PC-9 (cell line): ENCODE measurements around the gene TMEM266.

Experiments used
- EZH2 ChIP-seq: fragments of 200-600 bp; sonication (generic); IDR thresholded peaks from 2 replicates; pipeline ENCODE4 v1.8.0; 2017; ENCODE audit warnings: antibody characterized with exemption, low read depth
- TF ChIP-seq, protein P1 (sequence below): fragments of 200-600 bp; sonication (generic); conservative IDR thresholded peaks from 2 replicates; pipeline ENCODE4 v1.6.1; 2017; ENCODE audit warnings: mixed run types, antibody characterized with exemption, mild to moderate bottlenecking, moderate library complexity

DNA sequence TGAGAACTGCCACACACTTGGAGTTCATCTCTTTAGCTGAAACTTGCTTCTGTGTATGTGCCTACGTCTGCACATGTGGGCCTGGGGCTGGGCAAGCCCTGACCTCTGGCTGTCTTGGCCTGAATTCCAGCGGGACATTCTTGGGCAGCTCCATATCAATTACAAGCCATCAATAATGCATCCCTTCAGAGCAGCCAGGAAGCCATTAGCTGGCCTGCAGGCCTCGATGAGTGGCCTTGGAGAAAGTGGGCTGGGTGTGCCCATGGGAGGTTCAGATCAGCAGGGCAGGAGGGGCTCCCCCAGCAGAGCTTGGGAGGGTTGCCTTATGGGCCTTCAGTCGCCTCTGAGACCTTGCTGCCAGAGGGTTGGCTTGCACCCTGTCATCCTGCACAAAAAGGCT is 127.4 kb downstream of the TMEM266 start:
- TF ChIP-seq, protein P1, sequence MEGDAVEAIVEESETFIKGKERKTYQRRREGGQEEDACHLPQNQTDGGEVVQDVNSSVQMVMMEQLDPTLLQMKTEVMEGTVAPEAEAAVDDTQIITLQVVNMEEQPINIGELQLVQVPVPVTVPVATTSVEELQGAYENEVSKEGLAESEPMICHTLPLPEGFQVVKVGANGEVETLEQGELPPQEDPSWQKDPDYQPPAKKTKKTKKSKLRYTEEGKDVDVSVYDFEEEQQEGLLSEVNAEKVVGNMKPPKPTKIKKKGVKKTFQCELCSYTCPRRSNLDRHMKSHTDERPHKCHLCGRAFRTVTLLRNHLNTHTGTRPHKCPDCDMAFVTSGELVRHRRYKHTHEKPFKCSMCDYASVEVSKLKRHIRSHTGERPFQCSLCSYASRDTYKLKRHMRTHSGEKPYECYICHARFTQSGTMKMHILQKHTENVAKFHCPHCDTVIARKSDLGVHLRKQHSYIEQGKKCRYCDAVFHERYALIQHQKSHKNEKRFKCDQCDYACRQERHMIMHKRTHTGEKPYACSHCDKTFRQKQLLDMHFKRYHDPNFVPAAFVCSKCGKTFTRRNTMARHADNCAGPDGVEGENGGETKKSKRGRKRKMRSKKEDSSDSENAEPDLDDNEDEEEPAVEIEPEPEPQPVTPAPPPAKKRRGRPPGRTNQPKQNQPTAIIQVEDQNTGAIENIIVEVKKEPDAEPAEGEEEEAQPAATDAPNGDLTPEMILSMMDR, result no peak
- no peak for TF ChIP-seq EZH2
